GM23248 (cell line): ENCODE results near the gene CGREF1. TPM values are rescaled to one million over a fixed set of nuclear protein-coding genes. Genes with fewer than 3 reads are reported as not detected.
"Not testable (repeated sequence)": the region's sequence is repeated elsewhere in the genome, so short reads cannot be mapped to it uniquely, and the experiment has no call there.

ENCODE experiments used
- DNase-seq: peaks from one replicate; pipeline ENCODE4 v3.0.0-alpha.2; 2015
- H2AFZ ChIP-seq: fragments of 200-600 bp; sonication (generic); 2 replicates; pipeline ENCODE4 v1.6.1; 2016; ENCODE audit warnings: antibody characterized with exemption
- H3F3A ChIP-seq: fragments of 200-600 bp; sonication (generic); 2 replicates; pipeline ENCODE4 v1.6.1; 2016; ENCODE audit warnings: mild to moderate bottlenecking, antibody characterized with exemption, mixed run types; ENCODE audit not compliant: insufficient read depth
- H3K27ac ChIP-seq: fragments of 200-600 bp; sonication (generic); 2 replicates; pipeline ENCODE4 v1.5.1; 2016; ENCODE audit warnings: mild to moderate bottlenecking
- H3K27me3 ChIP-seq: fragments of 200-600 bp; sonication (generic); replicated peaks from 2 replicates; pipeline ENCODE4 v1.6.1; 2016; ENCODE audit warnings: mild to moderate bottlenecking; ENCODE audit not compliant: insufficient read depth
- H3K36me3 ChIP-seq: fragments of 200-600 bp; sonication (generic); 2 replicates; pipeline ENCODE4 v1.6.1; 2016; ENCODE audit warnings: low read depth, mild to moderate bottlenecking
- H3K4me1 ChIP-seq: fragments of 200-600 bp; sonication (generic); 2 replicates; pipeline ENCODE4 v1.6.1; 2016; ENCODE audit warnings: mild to moderate bottlenecking; ENCODE audit not compliant: insufficient read depth
- H3K4me2 ChIP-seq: fragments of 200-600 bp; sonication (generic); one replicate; pipeline ENCODE4 v1.6.1; 2016; ENCODE audit warnings: mild to moderate bottlenecking; ENCODE audit not compliant: unreplicated experiment
- H3K4me3 ChIP-seq: fragments of 200-600 bp; sonication (generic); 2 replicates; pipeline ENCODE4 v1.5.1; 2016; ENCODE audit warnings: mild to moderate bottlenecking
- H3K79me2 ChIP-seq: fragments of 200-600 bp; sonication (generic); 2 replicates; pipeline ENCODE4 v1.6.1; 2016; ENCODE audit warnings: mild to moderate bottlenecking; ENCODE audit not compliant: insufficient read depth
- H3K9ac ChIP-seq: fragments of 200-600 bp; sonication (generic); 2 replicates; pipeline ENCODE4 v1.6.1; 2016; ENCODE audit warnings: mild to moderate bottlenecking
- H3K9me2 ChIP-seq: fragments of 200-600 bp; sonication (generic); 2 replicates; pipeline ENCODE4 v1.6.1; 2016; ENCODE audit warnings: mixed run types, mild to moderate bottlenecking, moderate library complexity; ENCODE audit not compliant: insufficient read depth
- H3K9me3 ChIP-seq: fragments of 200-600 bp; sonication (generic); one replicate; pipeline ENCODE4 v1.6.1; 2017; ENCODE audit warnings: low read depth
- H4K20me1 ChIP-seq: fragments of 200-600 bp; sonication (generic); 2 replicates; pipeline ENCODE4 v1.6.0; 2016; ENCODE audit not compliant: insufficient read depth
- EZH2 ChIP-seq: fragments of 200-600 bp; sonication (generic); IDR thresholded peaks from 2 replicates; pipeline ENCODE4 v1.6.1; 2018; ENCODE audit warnings: antibody characterized with exemption, mild to moderate bottlenecking; ENCODE audit not compliant: insufficient read depth, poor library complexity, severe bottlenecking
- EZH2phosphoT487 ChIP-seq: fragments of 200-600 bp; sonication (generic); IDR thresholded peaks from 2 replicates; pipeline ENCODE4 v1.6.1; 2018; ENCODE audit warnings: antibody characterized with exemption, moderate library complexity, mild to moderate bottlenecking, low read depth; ENCODE audit not compliant: insufficient read depth
- WGBS, 2 experiments: methylation state at CpG; one replicate each; pipeline ENCODE4 v1.1.6; 2015 to 2017; ENCODE audit warnings: low lambda C conversion rate in 2 of 2, low coverage in 1 of 2; ENCODE audit errors: missing lambda C conversion rate in 2 of 2; 5-methylcytosine and 5-hydroxymethylcytosine counted together
- in situ Hi-C: fragments of 300-500 bp; cut with MboI; formaldehyde crosslinking; loops from 2 replicates; pipeline ENCODE4 v1.15.0; 2020
- polyA plus RNA-seq: library from polyadenylated mRNA; unstranded; fragments of >200 nt; fragmentation: Nextera tagmentation; extraction: Ambion mirVana; gene quantifications from 2 replicates; pipeline ENCODE4 v1.2.1, GENCODE V29; 2016
- total RNA-seq: library from RNA; depleted of rRNA; stranded (reverse); fragments of >200 nt; shearing (Covaris generic); gene quantifications from 2 replicates; pipeline ENCODE4 v1.2.3, GENCODE V29; 2014

CGREF1 gene
- total and polyA plus RNA-seq, 2 experiments from 2014 or later: 17.2 to 19.2 TPM

- 89 to 90% methylated on average over 7 of the region's 7 CpGs for WGBS, 2 experiments
- Histone ChIP-seq H3K4me2 (no peak overlapping the region), H4K20me1 (no peaks in the 10 kb centered on the region), H3K4me1 (peaks cover 16% of the 10 kb centered on the region), H2AFZ (no peak overlapping the region), H3K9me3 (no peaks in the 10 kb centered on the region), H3K36me3 (no peaks in the 10 kb centered on the region), H3K9ac (no peak overlapping the region), H3K79me2 (peaks cover 34% of the 10 kb centered on the region), H3K9me2 (no peaks in the 10 kb centered on the region), H3F3A (no peaks in the 10 kb centered on the region), H3K4me3 (no peak overlapping the region), H3K27ac (no peak overlapping the region), H3K27me3 (no peaks in the 10 kb centered on the region)
- in situ Hi-C loops: no loop called here
- no peak for DNase-seq
- TF ChIP-seq EZH2phosphoT487: no peak
- no peak for TF ChIP-seq EZH2
Observed at GRCh38 chr2:27077231-27077630, 41.7 kb downstream of the CGREF1 start.

- H3K9me2 ChIP-seq: no peaks in the 10 kb centered on the region
- 72 to 77% methylated on average over 4 of the region's 4 CpGs for WGBS, 2 experiments
- no peaks in the 10 kb centered on the region for H4K20me1 ChIP-seq
- in situ Hi-C loops: no loop called here
- no peak overlapping the region for H3K9ac ChIP-seq
- H2AFZ ChIP-seq: no peak overlapping the region; the same call in 1 of the 2 replicates
- no peak overlapping the region for H3K27ac ChIP-seq
- H3K4me1 ChIP-seq: peaks cover 12% of the 10 kb centered on the region
- H3F3A ChIP-seq: no peaks in the 10 kb centered on the region
- no peaks in the 10 kb centered on the region for H3K27me3 ChIP-seq
- DNase-seq: no peak
- no peak overlapping the region for H3K4me3 ChIP-seq
- H3K9me3 ChIP-seq: no peaks in the 10 kb centered on the region
- no peaks in the 10 kb centered on the region for H3K36me3 ChIP-seq
- H3K79me2 ChIP-seq: peaks cover 26% of the 10 kb centered on the region
- TF ChIP-seq EZH2 (no peak), EZH2phosphoT487 (no peak)
- no peak overlapping the region for H3K4me2 ChIP-seq
Observed at GRCh38 chr2:27076323-27076722, 42.6 kb downstream of the CGREF1 start.

GRCh38 chr2:27075566-27075871, 43.4 kb downstream of the CGREF1 start:
- H3K4me3 ChIP-seq, H3K27ac ChIP-seq, H3K36me3 ChIP-seq, DNase-seq, H3F3A ChIP-seq, H3K9ac ChIP-seq, in situ Hi-C loops, H2AFZ ChIP-seq, H4K20me1 ChIP-seq, H3K9me2 ChIP-seq, H3K9me3 ChIP-seq, H3K27me3 ChIP-seq, H3K4me1 ChIP-seq, H3K4me2 ChIP-seq: not testable (repeated sequence)
- WGBS, 2 experiments: 91 to 94% methylated on average over 6 of the region's 6 CpGs
- peaks cover 30% of the 10 kb centered on the region for H3K79me2 ChIP-seq

GRCh38 chr2:27074738-27075565, 44.0 kb downstream of the CGREF1 start:
- no peak for TF ChIP-seq EZH2
- no peak for TF ChIP-seq EZH2phosphoT487
- Histone ChIP-seq H3K27ac (no peak overlapping the region), H4K20me1 (no peaks in the 10 kb centered on the region), H2AFZ (no peak overlapping the region), H3K4me2 (no peak overlapping the region), H3K9me3 (no peaks in the 10 kb centered on the region), H3K9me2 (no peaks in the 10 kb centered on the region), H3K9ac (no peak overlapping the region), H3K4me1 (peaks cover 7% of the 10 kb centered on the region), H3K27me3 (no peaks in the 10 kb centered on the region), H3K79me2 (peaks cover 30% of the 10 kb centered on the region), H3K36me3 (peaks cover 4% of the 10 kb centered on the region; the same call in 1 of the 2 replicates), H3F3A (no peaks in the 10 kb centered on the region), H3K4me3 (no peak overlapping the region)
- DNase-seq: no peak
- in situ Hi-C loops: no loop called here
- 81 to 88% methylated on average over 4 of the region's 4 CpGs for WGBS, 2 experiments

GRCh38 chr2:27073782-27074181, 45.1 kb downstream of the CGREF1 start:
- H3K36me3 ChIP-seq: peaks cover 10% of the 10 kb centered on the region
- no peak overlapping the region for H3K27ac ChIP-seq
- no peak overlapping the region for H3K9ac ChIP-seq
- no peak overlapping the region for H2AFZ ChIP-seq
- H3K9me3 ChIP-seq: no peaks in the 10 kb centered on the region
- no peaks in the 10 kb centered on the region for H3K9me2 ChIP-seq
- H3K4me3 ChIP-seq: no peak overlapping the region
- no peak for TF ChIP-seq EZH2
- no peak for TF ChIP-seq EZH2phosphoT487
- H3F3A ChIP-seq: 0 out of 2 replicates have a peak, but pooled peaks cover 3% of the 10 kb centered on the region
- DNase-seq: no peak
- H3K4me2 ChIP-seq: no peak overlapping the region
- WGBS, 2 experiments: 91% methylated on average over 2 of the region's 2 CpGs
- no peaks in the 10 kb centered on the region for H3K27me3 ChIP-seq
- peaks cover 30% of the 10 kb centered on the region for H3K79me2 ChIP-seq
- peaks cover 17% of the 10 kb centered on the region for H3K4me1 ChIP-seq
- in situ Hi-C loops: no loop called here
- H4K20me1 ChIP-seq: no peaks in the 10 kb centered on the region
